Erythroblast (primary cell): ENCODE data around the gene SF3A1.

ENCODE experiments used
- DNase-seq, 2 experiments: peaks; one replicate each; lab custom pipeline; 2025; lab: John Stamatoyannopoulos, UW
- GATA1 ChIP-seq: IDR thresholded peaks from 2 replicates; pipeline ENCODE4 v1.6.1; 2011; ENCODE audit warnings: low read depth, mild to moderate bottlenecking, control low read depth, low read length, moderate library complexity
- POLR2A ChIP-seq: IDR thresholded peaks from 2 replicates; pipeline ENCODE4 v1.6.1; 2011; ENCODE audit warnings: mild to moderate bottlenecking, low read length

SF3A1 gene

GRCh38 chr22:30305906-30306626 lies 50.6 kb downstream of the SF3A1 start:
- DNase-seq: peak; percentile 37 to 46
- no peak for TF ChIP-seq GATA1
- TF ChIP-seq POLR2A: no peak

- DNase-seq: peak; percentile 37 to 47
- TF ChIP-seq GATA1 (no peak), POLR2A (no peak)
These were observed 51.2 kb downstream of the SF3A1 start for GRCh38 chr22:30305519-30305905.

- no peak for DNase-seq
- TF ChIP-seq POLR2A (no peak), GATA1 (no peak)
These were observed 52.0 kb downstream of the SF3A1 start for GRCh38 chr22:30304495-30305244.

GRCh38 chr22:30302810-30303138 lies 53.9 kb downstream of the SF3A1 start:
- TF ChIP-seq GATA1 (no peak), POLR2A (no peak)
- DNase-seq: no peak

- no peak for DNase-seq
- TF ChIP-seq POLR2A: no peak
- no peak for TF ChIP-seq GATA1
These were observed 54.5 kb downstream of the SF3A1 start for GRCh38 chr22:30301995-30302809.

GRCh38 chr22:30299322-30299721 lies 57.4 kb downstream of the SF3A1 start:
- no peak for DNase-seq

GRCh38 chr22:30297991-30298701 lies 58.5 kb downstream of the SF3A1 start:
- DNase-seq: no peak
- TF ChIP-seq GATA1 (no peak), POLR2A (no peak)

More at GRCh38 chr22:30299322-30299721, 57.4 kb downstream of the SF3A1 start:
- TF ChIP-seq POLR2A (no peak), GATA1 (no peak)

- TF ChIP-seq POLR2A (no peak), GATA1 (no peak)
- DNase-seq: no peak
These were observed 59.3 kb downstream of the SF3A1 start for GRCh38 chr22:30297276-30297990.

GRCh38 chr22:30296833-30297232 lies 59.9 kb downstream of the SF3A1 start:
- no peak for TF ChIP-seq GATA1
- no peak for TF ChIP-seq POLR2A
- no peak for DNase-seq

GRCh38 chr22:30296324-30296723 lies 60.4 kb downstream of the SF3A1 start:
- TF ChIP-seq POLR2A (no peak), GATA1 (no peak)
- DNase-seq: no peak

- no peak for DNase-seq
- TF ChIP-seq POLR2A (no peak), GATA1 (no peak)
These were observed 61.1 kb downstream of the SF3A1 start for GRCh38 chr22:30295576-30295975.

- no peak for DNase-seq
- no peak for TF ChIP-seq POLR2A
- no peak for TF ChIP-seq GATA1
These were observed 61.9 kb downstream of the SF3A1 start for GRCh38 chr22:30294830-30295229.

GRCh38 chr22:30294066-30294465 lies 62.6 kb downstream of the SF3A1 start:
- TF ChIP-seq POLR2A (no peak), GATA1 (no peak)
- DNase-seq: no peak

GRCh38 chr22:30293026-30293425 lies 63.7 kb downstream of the SF3A1 start:
- TF ChIP-seq POLR2A (no peak), GATA1 (no peak)

More at GRCh38 chr22:30293026-30293425, 63.7 kb downstream of the SF3A1 start:
- DNase-seq: no peak
